Measurements from ENCODE around the gene BRI3.

Gene BRI3

GRCh38 chr7:98236355-98237185 lies 44.9 kb upstream of the BRI3 start:
- DNase-seq (ENCODE audit: low read depth): no peak
- H3K4me3 ChIP-seq (ENCODE audit: control insufficient read depth, low read depth, low read length): no peak overlapping the region
- no peak for TF ChIP-seq CTCF (conservative IDR thresholded peaks at IDR 0.05; ENCODE audit: control insufficient read depth, insufficient read depth, low read depth, low read length)

- H3K4me3 ChIP-seq (ENCODE audit: control insufficient read depth, low read depth, low read length): no peak overlapping the region
- no peak for TF ChIP-seq CTCF (conservative IDR thresholded peaks at IDR 0.05; ENCODE audit: control insufficient read depth, insufficient read depth, low read depth, low read length)
- DNase-seq (ENCODE audit: low read depth): no peak
These were observed 43.4 kb upstream of the BRI3 start for GRCh38 chr7:98238076-98238475.

- no peak overlapping the region for H3K4me3 ChIP-seq (ENCODE audit: control insufficient read depth, low read depth, low read length)
- TF ChIP-seq CTCF (conservative IDR thresholded peaks at IDR 0.05; ENCODE audit: control insufficient read depth, insufficient read depth, low read depth, low read length): no peak
- no peak for DNase-seq (ENCODE audit: low read depth)
These were observed 42.5 kb upstream of the BRI3 start for GRCh38 chr7:98238976-98239375.

- peak; percentile 72 for TF ChIP-seq CTCF (conservative IDR thresholded peaks at IDR 0.05; ENCODE audit: control insufficient read depth, insufficient read depth, low read depth, low read length)
- H3K4me3 ChIP-seq (ENCODE audit: control insufficient read depth, low read depth, low read length): no peak overlapping the region
- peak; percentile 40 for DNase-seq (ENCODE audit: low read depth)
These were observed 40.4 kb upstream of the BRI3 start for GRCh38 chr7:98240961-98241673.

- no peak for DNase-seq (ENCODE audit: low read depth)
- TF ChIP-seq CTCF (conservative IDR thresholded peaks at IDR 0.05; ENCODE audit: control insufficient read depth, insufficient read depth, low read depth, low read length): no peak
- H3K4me3 ChIP-seq (ENCODE audit: control insufficient read depth, low read depth, low read length): no peak overlapping the region
These were observed 39.7 kb upstream of the BRI3 start for GRCh38 chr7:98241674-98242241.

GRCh38 chr7:98242342-98242741 lies 39.1 kb upstream of the BRI3 start:
- no peak for DNase-seq (ENCODE audit: low read depth)
- H3K4me3 ChIP-seq (ENCODE audit: control insufficient read depth, low read depth, low read length): no peak overlapping the region
- no peak for TF ChIP-seq CTCF (conservative IDR thresholded peaks at IDR 0.05; ENCODE audit: control insufficient read depth, insufficient read depth, low read depth, low read length)

Measured in fibroblast of mammary gland (primary cell).